Cardiac muscle cell (in vitro differentiated cells and primary cell): ENCODE results near the gene KLF6. TPM values are rescaled to one million over a fixed set of nuclear protein-coding genes. Genes with fewer than 3 reads are reported as not detected.

Experiments used
- DNase-seq, 2 donors: peaks; one replicate each; pipeline versions ENCODE4 v3.0.0 to v3.0.0-alpha.2; 2010 to 2017; ENCODE audit warnings: low read depth in 1 of 2, low spot score in 1 of 2
- H3K27ac ChIP-seq: fragments of 200-600 bp; sonication (generic); 2 replicates; pipeline ENCODE4 v1.5.1; 2016
- H3K27me3 ChIP-seq: fragments of 200-600 bp; sonication (generic); 2 replicates; pipeline ENCODE4 v1.6.0; 2016; ENCODE audit warnings: control low read depth
- H3K36me3 ChIP-seq: fragments of 200-600 bp; sonication (generic); 2 replicates; pipeline ENCODE4 v1.5.1; 2016; ENCODE audit warnings: control low read depth
- H3K4me1 ChIP-seq: fragments of 200-600 bp; sonication (generic); 2 replicates; pipeline ENCODE4 v1.8.1; 2017; ENCODE audit warnings: low read depth, mild to moderate bottlenecking, mixed run types
- H3K4me3 ChIP-seq: fragments of 200-600 bp; sonication (generic); 2 replicates; pipeline ENCODE4 v1.5.1; 2016; ENCODE audit warnings: mild to moderate bottlenecking
- H3K9me3 ChIP-seq: fragments of 200-600 bp; sonication (generic); 2 replicates; pipeline ENCODE4 v1.5.1; 2017; ENCODE audit warnings: low read depth, mild to moderate bottlenecking, control low read depth
- polyA plus RNA-seq: library from polyadenylated mRNA; unstranded; fragments of >200 nt; fragmentation: Nextera tagmentation; extraction: Ambion mirVana; gene quantifications from 2 replicates; pipeline ENCODE4 v1.2.1, GENCODE V29; 2016
- total RNA-seq: library from RNA; depleted of rRNA; stranded (reverse); fragments of >200 nt; gene quantifications from 2 replicates; pipeline ENCODE4 v1.2.3, GENCODE V29; 2016
- TF ChIP-seq, protein P1 (sequence below): IDR thresholded peaks from 2 replicates; pipeline ENCODE4 v1.5.1; 2012; ENCODE audit warnings: low read depth, mild to moderate bottlenecking, low read length

The KLF6 gene
- total and polyA plus RNA-seq, 2 experiments from 2014 or later: 8.4 to 40.3 TPM

GRCh38 chr10:3785851-3786271, 852 bp upstream of the KLF6 start:
- H3K27ac ChIP-seq: peak overlapping the region; percentile 99
- DNase-seq: peak; percentile 44 to 68
- H3K27me3 ChIP-seq: no peaks in the 10 kb centered on the region
- peaks cover 14% of the 10 kb centered on the region for H3K4me1 ChIP-seq
- no peaks in the 10 kb centered on the region for H3K9me3 ChIP-seq
- TF ChIP-seq, protein P1, sequence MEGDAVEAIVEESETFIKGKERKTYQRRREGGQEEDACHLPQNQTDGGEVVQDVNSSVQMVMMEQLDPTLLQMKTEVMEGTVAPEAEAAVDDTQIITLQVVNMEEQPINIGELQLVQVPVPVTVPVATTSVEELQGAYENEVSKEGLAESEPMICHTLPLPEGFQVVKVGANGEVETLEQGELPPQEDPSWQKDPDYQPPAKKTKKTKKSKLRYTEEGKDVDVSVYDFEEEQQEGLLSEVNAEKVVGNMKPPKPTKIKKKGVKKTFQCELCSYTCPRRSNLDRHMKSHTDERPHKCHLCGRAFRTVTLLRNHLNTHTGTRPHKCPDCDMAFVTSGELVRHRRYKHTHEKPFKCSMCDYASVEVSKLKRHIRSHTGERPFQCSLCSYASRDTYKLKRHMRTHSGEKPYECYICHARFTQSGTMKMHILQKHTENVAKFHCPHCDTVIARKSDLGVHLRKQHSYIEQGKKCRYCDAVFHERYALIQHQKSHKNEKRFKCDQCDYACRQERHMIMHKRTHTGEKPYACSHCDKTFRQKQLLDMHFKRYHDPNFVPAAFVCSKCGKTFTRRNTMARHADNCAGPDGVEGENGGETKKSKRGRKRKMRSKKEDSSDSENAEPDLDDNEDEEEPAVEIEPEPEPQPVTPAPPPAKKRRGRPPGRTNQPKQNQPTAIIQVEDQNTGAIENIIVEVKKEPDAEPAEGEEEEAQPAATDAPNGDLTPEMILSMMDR: peak; percentile 10
- peak overlapping the region; percentile 66 for H3K4me3 ChIP-seq
- no peaks in the 10 kb centered on the region for H3K36me3 ChIP-seq

- Histone ChIP-seq H3K27me3 (no peaks in the 10 kb centered on the region), H3K4me3 (peak overlapping the region; percentile 85), H3K4me1 (peaks cover 19% of the 10 kb centered on the region), H3K27ac (peak overlapping the region; percentile 99), H3K36me3 (peaks cover under 1% of the 10 kb centered on the region), H3K9me3 (no peaks in the 10 kb centered on the region)
- TF ChIP-seq, protein P1: no peak
- DNase-seq: peak; percentile 98 to 99
Observed at GRCh38 chr10:3785251-3785850, 342 bp upstream of the KLF6 start.

GRCh38 chr10:3783682-3784432, 1.2 kb downstream of the KLF6 start:
- TF ChIP-seq, protein P1: no peak
- peaks cover 19% of the 10 kb centered on the region for H3K4me1 ChIP-seq
- no peaks in the 10 kb centered on the region for H3K27me3 ChIP-seq
- H3K36me3 ChIP-seq: peaks cover 15% of the 10 kb centered on the region
- peak overlapping the region; percentile 92 for H3K27ac ChIP-seq
- DNase-seq: peak; percentile 44 to 93
- H3K4me3 ChIP-seq: peak overlapping the region; percentile 85
- H3K9me3 ChIP-seq: no peaks in the 10 kb centered on the region

- Histone ChIP-seq H3K27ac (peak overlapping the region; percentile 92), H3K4me3 (peak overlapping the region; percentile 85), H3K36me3 (peaks cover 18% of the 10 kb centered on the region), H3K27me3 (no peaks in the 10 kb centered on the region), H3K4me1 (peaks cover 19% of the 10 kb centered on the region), H3K9me3 (no peaks in the 10 kb centered on the region)
- DNase-seq: peak; percentile 64 to 95
- TF ChIP-seq, protein P1: no peak
Observed at GRCh38 chr10:3783316-3783681, 1.7 kb downstream of the KLF6 start.

GRCh38 chr10:3782451-3783315, 2.3 kb downstream of the KLF6 start:
- DNase-seq: peak; percentile 43 to 97
- TF ChIP-seq, protein P1: no peak
- peak overlapping the region; percentile 92 for H3K27ac ChIP-seq
- H3K4me1 ChIP-seq: peaks cover 19% of the 10 kb centered on the region
- H3K9me3 ChIP-seq: no peaks in the 10 kb centered on the region
- no peaks in the 10 kb centered on the region for H3K27me3 ChIP-seq
- H3K36me3 ChIP-seq: peaks cover 18% of the 10 kb centered on the region
- H3K4me3 ChIP-seq: peak overlapping the region; percentile 85
